AG20443 (cell line): ENCODE measurements around the gene TEAD3.

Source experiments
- DNase-seq: peaks from one replicate; pipeline ENCODE4 v3.0.0; 2012; ENCODE audit warnings: low spot score, mixed read lengths

TEAD3 gene

GRCh38 chr6:35492258-35492973 lies 4.5 kb downstream of the TEAD3 start:
- DNase-seq: no peak

GRCh38 chr6:35491558-35492257 lies 5.2 kb downstream of the TEAD3 start:
- no peak for DNase-seq

GRCh38 chr6:35490821-35491557 lies 5.9 kb downstream of the TEAD3 start:
- DNase-seq: no peak

GRCh38 chr6:35489995-35490791 lies 6.7 kb downstream of the TEAD3 start:
- DNase-seq: peak; percentile 89

GRCh38 chr6:35489066-35489465 lies 7.8 kb downstream of the TEAD3 start:
- DNase-seq: no peak

GRCh38 chr6:35488517-35488862 lies 8.4 kb downstream of the TEAD3 start:
- DNase-seq: no peak

GRCh38 chr6:35487658-35488516 lies 9.0 kb downstream of the TEAD3 start:
- no peak for DNase-seq

GRCh38 chr6:35486005-35486925 lies 10.6 kb downstream of the TEAD3 start:
- no peak for DNase-seq

- peak; percentile 75 for DNase-seq
Observed at GRCh38 chr6:35485402-35485877, 11.4 kb downstream of the TEAD3 start.

GRCh38 chr6:35484921-35485392 lies 11.9 kb downstream of the TEAD3 start:
- no peak for DNase-seq

GRCh38 chr6:35483893-35484645 lies 12.8 kb downstream of the TEAD3 start:
- DNase-seq: no peak

- DNase-seq: no peak
Observed at GRCh38 chr6:35483490-35483889, 13.4 kb downstream of the TEAD3 start.

- DNase-seq: no peak
Observed at GRCh38 chr6:35483062-35483461, 13.8 kb downstream of the TEAD3 start.

- no peak for DNase-seq
Observed at GRCh38 chr6:35481226-35481625, 15.7 kb downstream of the TEAD3 start.

- no peak for DNase-seq
Observed at GRCh38 chr6:35480176-35480575, 16.7 kb downstream of the TEAD3 start.

GRCh38 chr6:35478259-35478658 lies 18.6 kb downstream of the TEAD3 start:
- DNase-seq: no peak

GRCh38 chr6:35477551-35478179 lies 19.2 kb downstream of the TEAD3 start:
- DNase-seq: no peak

GRCh38 chr6:35477028-35477427 lies 19.9 kb downstream of the TEAD3 start:
- no peak for DNase-seq

GRCh38 chr6:35476004-35476403 lies 20.9 kb downstream of the TEAD3 start:
- DNase-seq: no peak
